ENCODE results near the gene PCDHA3.
"Not testable (repeated sequence)": the region's sequence is repeated elsewhere in the genome, so short reads cannot be mapped to it uniquely, and the experiment has no call there.

Gene PCDHA3

DNA sequence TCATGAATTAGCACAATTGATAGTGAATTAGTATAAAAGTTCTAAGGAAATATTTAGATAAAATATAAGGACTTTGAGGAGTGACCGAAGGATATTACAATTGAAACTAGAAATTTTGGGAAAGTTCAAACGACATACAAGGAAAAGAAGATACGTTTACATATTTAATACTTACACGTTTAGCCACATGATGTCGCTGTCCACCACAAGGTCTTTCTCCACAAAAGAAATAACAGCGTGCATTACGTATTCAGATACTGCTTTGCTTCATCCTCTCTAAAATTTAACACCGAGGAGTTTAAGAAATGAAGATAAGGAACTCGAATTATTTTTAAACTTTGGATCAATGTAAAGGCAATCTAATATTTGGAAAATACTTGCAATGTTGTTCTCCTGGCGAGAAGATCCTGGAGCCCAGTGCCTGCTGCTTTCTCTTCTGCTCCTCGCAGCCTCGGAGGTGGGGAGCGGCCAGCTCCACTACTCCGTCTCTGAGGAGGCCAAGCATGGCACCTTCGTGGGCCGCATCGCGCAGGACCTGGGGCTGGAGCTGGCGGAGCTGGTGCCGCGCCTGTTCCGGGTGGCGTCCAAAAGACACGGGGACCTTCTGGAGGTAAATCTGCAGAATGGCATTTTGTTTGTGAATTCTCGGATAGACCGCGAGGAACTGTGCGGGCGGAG is at the start of gene PCDHA3:
Gene PCDHA3 (plus strand): TSS at position 242 of the 678 bp plus-strand sequence.
- no peak for DNase-seq

GRCh38 chr5:140753561-140753960 is 47.3 kb upstream of the PCDHA3 start:
- no peak for DNase-seq

- DNase-seq, result no peak
Measured at GRCh38 chr5:140764177-140764973, 36.5 kb upstream of the PCDHA3 start.

DNA sequence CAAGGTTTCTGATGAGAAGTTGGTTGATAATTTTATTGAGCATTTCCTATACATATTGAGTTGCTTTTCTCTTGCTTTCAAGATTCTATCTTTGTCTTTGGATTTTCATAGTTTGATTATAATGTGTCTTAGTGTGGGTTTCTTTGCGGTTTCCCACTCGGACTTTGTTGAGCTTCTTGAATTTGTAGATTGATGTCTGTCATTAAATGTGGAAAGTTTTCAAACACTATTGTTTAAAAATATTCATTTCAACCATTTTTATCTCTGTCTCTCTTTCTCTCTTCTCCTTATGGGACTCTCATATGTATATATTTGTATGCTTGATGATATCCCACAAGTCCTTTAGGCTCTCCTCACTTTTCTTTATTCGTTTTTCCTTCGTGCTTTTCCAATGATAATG is 33.4 kb upstream of the PCDHA3 start:
- no peak for DNase-seq

DNA sequence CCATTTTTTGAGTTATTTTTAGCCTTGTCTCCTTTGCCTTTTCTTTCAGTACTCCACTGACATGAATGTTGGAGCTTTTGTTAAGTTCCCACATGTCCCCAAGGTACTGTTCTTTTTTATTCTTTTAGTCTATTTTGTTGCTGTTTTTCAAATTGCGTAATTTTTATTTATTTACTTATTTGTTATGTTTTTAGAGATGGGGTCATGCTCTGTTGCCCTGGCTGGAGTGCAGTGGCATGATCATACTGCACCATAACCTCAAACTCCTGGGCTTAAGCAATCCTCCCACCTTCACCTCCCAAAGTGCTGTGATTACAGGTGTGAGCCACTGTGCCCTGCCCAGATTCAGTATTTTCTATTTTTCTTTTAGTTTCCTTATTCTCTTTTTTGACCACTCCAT is 20.3 kb upstream of the PCDHA3 start:
- DNase-seq, result no peak

DNA sequence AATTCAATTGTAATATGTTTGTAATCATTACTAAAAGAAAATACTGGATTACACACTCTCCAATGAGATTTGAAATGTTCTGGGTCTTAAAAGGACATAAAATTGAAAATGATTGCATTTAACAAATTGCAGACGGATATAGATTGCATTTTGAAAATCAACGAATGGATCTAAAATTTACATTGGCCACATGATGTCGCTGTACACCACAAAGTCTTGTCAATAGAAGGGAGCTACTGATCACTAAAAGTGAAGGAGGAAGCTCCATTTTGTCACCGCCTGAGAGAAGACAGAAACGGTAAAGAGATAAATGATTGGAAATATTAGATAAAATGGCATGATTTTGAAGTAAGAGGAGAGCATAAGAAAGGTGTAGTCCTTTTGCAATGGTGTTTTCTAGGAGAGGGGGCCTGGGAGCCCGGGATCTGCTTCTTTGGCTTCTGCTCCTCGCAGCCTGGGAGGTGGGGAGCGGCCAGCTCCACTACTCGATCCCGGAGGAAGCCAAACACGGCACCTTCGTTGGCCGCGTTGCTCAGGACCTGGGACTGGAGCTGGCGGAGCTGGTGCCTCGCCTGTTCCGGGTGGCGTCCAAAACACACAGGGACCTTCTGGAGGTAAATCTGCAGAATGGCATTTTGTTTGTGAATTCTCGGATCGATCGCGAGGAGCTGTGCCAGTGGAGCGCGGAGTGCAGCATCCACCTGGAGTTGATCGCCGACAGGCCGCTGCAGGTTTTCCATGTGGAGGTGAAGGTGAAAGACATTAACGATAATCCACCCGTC is 14.8 kb upstream of the PCDHA3 start, which contains the start of gene PCDHA1:
Gene PCDHA1 (plus strand): TSS at position 236 of the 782 bp plus-strand sequence.
- peak in 1 of 2 experiments; percentile 61 for DNase-seq

DNA sequence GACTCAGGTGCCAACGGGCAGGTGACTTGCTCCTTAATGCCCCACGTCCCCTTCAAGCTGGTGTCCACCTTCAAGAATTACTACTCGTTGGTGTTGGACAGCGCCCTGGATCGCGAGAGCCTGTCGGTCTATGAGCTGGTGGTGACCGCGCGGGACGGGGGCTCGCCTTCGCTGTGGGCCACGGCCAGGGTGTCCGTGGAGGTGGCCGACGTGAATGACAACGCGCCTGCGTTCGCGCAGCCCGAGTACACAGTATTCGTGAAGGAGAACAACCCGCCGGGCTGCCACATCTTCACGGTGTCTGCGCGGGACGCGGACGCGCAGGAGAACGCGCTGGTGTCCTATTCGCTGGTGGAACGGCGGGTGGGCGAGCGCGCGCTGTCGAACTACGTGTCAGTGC is 13.4 kb upstream of the PCDHA3 start:
- DNase-seq, result not testable (repeated sequence)

DNA sequence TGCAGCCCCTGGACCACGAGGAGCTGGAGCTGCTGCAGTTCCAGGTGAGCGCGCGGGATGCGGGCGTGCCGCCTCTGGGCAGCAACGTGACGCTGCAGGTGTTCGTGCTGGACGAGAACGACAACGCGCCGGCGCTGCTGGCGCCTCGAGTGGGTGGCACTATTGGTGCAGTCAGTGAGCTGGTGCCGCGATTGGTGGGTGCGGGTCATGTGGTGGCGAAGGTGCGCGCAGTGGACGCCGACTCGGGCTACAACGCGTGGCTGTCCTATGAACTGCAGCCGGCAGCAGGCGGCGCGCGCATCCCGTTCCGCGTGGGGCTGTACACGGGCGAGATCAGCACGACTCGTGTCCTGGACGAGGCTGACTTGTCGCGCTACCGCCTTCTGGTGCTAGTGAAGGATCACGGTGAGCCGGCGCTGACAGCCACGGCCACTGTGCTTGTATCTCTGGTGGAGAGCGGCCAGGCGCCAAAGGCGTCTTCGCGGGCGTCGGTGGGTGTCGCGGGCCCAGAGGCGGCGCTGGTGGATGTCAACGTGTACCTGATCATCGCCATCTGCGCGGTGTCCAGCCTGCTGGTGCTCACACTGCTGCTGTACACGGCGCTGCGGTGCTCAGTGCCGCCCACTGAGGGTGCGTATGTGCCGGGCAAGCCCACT is 12.9 kb upstream of the PCDHA3 start:
- not testable (repeated sequence) for DNase-seq

DNA sequence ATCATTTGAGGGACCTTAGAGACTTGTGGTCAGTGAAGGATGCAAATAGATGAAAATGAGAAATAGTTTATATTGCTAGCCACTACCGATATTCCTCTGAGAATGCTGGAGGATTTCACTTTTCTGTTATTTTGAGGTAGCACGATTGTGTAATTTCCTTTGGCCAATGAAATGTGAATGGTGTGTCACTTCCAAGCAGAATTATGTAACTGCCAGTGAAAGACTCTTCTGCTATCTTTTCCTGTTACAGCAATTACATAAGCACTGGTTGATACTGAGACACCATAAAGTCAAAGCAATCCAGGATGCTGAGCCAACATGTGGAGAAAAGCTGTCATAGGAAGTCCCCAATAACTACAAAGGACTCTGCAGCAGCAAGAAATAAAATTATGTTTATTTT is 9.8 kb upstream of the PCDHA3 start:
- DNase-seq, result no peak

GRCh38 chr5:140794595-140795258 is 6.1 kb upstream of the PCDHA3 start, which contains the start of gene PCDHA2:
TSS of gene PCDHA2 (plus strand) at chr5:140794852.
- DNase-seq, result peak; percentile 30 to 78

DNA sequence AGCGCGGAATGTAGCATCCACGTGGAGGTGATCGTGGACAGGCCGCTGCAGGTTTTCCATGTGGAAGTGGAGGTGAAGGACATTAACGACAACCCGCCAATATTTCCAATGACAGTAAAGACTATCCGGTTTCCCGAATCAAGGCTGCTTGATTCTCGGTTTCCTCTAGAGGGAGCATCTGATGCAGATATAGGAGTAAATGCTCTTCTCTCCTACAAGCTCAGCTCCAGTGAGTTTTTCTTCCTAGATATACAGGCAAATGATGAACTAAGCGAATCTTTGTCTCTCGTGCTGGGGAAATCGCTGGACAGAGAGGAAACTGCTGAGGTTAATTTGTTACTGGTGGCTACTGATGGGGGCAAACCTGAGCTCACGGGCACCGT is 5.6 kb upstream of the PCDHA3 start:
- DNase-seq, result peak; percentile 43 to 55

GRCh38 chr5:140796072-140796717 is 4.7 kb upstream of the PCDHA3 start:
- not testable (repeated sequence) for DNase-seq

- DNase-seq, result no peak
Measured at GRCh38 chr5:140796718-140797095, 4.2 kb upstream of the PCDHA3 start.

DNA sequence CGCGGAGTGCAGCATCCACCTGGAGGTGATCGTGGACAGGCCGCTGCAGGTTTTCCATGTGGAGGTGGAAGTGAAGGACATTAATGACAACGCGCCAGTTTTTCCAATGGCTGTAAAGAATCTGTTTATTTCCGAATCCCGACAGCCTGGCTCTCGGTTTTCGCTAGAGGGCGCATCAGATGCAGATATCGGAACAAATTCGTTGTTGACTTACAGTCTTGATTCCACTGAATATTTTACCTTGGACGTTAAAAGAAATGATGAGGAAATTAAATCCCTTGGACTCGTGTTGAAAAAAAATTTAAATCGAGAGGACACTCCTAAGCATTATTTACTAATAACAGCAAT is 611 bp downstream of the PCDHA3 start:
- no peak for DNase-seq

DNA sequence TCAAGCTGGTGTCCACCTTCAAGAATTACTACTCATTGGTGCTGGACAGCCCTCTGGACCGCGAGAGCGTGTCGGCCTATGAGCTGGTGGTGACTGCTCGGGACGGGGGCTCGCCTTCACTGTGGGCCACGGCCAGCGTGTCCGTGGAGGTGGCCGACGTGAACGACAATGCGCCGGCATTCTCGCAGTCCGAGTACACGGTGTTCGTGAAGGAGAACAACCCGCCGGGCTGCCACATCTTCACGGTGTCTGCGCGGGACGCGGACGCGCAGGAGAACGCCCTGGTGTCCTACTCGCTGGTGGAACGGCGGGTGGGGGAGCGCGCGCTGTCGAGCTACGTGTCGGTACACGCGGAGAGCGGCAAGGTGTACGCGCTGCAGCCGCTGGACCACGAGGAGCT is 1.5 kb downstream of the PCDHA3 start:
- DNase-seq, result not testable (repeated sequence)

DNA sequence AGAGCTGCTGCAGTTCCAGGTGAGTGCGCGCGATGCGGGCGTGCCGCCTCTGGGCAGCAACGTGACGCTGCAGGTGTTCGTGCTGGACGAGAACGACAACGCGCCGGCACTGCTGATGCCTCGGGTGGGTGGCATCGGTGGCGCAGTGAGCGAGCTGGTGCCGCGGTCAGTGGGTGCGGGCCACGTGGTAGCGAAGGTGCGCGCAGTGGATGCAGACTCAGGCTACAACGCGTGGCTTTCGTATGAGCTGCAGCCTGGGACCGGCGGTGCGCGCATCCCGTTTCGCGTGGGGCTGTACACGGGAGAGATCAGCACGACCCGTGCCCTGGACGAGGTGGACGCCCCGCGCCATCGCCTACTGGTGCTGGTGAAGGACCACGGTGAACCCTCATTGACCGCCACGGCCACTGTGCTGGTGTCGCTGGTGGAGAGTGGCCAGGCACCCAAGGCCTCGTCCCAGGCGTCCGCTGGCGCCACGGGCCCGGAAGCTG is 2.0 kb downstream of the PCDHA3 start:
- no peak for DNase-seq

DNA sequence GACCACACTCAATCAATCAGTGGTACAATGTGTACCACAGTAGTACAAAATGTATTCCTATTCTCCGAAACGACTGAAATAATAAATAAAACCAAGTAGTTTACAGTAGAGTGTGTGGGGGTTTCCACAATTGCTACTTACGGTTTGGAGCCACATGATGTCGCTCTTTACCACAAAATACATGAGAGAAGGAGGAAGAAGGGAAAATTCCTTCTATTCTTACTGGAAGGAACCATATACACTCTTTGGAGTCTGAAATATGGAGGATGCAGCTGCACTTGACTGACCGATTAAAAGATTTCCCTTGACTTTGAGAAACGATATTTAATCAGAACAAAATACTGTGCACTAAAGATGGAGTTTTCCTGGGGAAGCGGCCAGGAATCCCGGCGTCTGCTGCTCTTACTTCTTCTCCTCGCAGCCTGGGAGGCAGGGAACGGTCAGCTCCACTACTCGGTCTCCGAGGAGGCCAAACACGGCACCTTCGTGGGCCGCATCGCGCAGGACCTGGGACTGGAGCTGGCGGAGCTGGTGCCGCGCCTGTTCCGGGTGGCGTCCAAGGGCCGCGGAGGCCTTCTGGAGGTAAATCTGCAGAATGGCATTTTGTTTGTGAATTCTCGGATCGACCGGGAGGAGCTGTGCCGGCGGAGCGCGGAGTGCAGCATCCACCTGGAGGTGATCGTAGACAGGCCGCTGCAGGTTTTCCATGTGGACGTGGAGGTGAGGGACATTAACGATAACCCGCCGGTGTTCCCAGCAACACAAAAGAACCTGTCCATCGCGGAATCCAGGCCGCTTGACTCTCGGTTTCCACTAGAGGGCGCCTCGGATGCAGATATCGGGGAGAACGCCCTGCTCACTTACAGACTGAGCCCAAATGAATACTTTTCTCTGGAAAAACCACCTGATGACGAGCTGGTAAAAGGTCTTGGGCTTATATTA is 6.2 kb downstream of the PCDHA3 start, which contains the start of gene PCDHA4:
Gene PCDHA4 (plus strand): TSS at position 235 of the 942 bp plus-strand sequence.
- no peak for DNase-seq

GRCh38 chr5:140808241-140808888 is 7.5 kb downstream of the PCDHA3 start:
- DNase-seq, result not testable (repeated sequence)

DNA sequence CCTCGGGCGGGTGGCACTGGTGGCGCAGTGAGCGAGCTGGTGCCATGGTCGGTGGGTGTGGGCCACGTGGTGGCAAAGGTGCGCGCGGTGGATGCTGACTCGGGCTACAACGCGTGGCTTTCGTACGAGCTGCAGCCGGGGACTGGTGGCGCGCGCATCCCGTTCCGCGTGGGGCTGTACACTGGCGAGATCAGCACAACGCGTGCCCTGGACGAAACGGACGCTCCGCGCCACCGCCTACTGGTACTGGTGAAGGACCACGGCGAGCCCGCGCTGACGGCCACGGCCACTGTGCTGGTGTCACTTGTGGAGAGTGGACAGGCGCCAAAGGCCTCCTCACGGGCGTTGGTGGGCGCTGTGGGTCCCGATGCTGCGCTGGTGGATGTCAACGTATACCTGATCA is 8.0 kb downstream of the PCDHA3 start:
- DNase-seq, result no peak

Data from NCI-H446 (cell line).